NCI-H345 treated with DMSO at 0.1 percent for 48 hours (cell line): ENCODE results near the gene TEX13A.

Experiments used
- DNase-seq: peaks from one replicate; lab custom pipeline; 2025; ENCODE audit not compliant: unreplicated experiment; lab: John Stamatoyannopoulos, UW

The TEX13A gene

GRCh38 chrX:105179644-105180043 is 40.9 kb downstream of the TEX13A start:
- DNase-seq, result no peak

- DNase-seq, result no peak
These were observed 47.4 kb downstream of the TEX13A start for GRCh38 chrX:105173071-105173470.
